ENCODE results near the gene INS.

DNA sequence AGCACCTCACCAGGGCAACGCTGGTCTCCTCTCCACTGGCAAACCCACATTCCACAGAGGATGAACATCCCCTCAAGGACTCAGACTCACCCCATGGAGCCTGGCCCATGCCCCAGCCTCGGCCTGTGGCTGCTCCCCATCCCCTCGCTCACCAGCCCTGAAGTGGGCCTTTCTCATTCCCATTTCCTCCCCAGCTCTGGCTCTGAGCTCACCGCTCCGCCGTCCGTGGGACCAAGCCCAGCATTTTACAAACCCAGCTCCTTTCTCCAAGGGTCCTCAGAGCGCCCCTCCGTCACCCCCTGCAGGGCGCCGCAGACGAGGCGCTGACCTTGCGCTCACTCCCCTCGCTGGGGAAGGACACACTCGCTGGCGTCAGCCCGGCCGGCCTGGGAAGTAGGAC, 15.0 kb downstream of the INS start:
- TF ChIP-seq, protein P1, sequence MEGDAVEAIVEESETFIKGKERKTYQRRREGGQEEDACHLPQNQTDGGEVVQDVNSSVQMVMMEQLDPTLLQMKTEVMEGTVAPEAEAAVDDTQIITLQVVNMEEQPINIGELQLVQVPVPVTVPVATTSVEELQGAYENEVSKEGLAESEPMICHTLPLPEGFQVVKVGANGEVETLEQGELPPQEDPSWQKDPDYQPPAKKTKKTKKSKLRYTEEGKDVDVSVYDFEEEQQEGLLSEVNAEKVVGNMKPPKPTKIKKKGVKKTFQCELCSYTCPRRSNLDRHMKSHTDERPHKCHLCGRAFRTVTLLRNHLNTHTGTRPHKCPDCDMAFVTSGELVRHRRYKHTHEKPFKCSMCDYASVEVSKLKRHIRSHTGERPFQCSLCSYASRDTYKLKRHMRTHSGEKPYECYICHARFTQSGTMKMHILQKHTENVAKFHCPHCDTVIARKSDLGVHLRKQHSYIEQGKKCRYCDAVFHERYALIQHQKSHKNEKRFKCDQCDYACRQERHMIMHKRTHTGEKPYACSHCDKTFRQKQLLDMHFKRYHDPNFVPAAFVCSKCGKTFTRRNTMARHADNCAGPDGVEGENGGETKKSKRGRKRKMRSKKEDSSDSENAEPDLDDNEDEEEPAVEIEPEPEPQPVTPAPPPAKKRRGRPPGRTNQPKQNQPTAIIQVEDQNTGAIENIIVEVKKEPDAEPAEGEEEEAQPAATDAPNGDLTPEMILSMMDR (IDR thresholded peaks at IDR 0.05) = no peak
- TF ChIP-seq POLR2A (IDR thresholded peaks at IDR 0.05; ENCODE audit: low read length) (no peak), CHD4 (IDR thresholded peaks at IDR 0.05; ENCODE audit: borderline replicate concordance) (no peak), MYC (IDR thresholded peaks at IDR 0.05; ENCODE audit: borderline replicate concordance, low read length) (no peak), EP300 (IDR thresholded peaks at IDR 0.05) (no peak), SMC3 (IDR thresholded peaks at IDR 0.05) (no peak), RCOR1 (IDR thresholded peaks at IDR 0.05; ENCODE audit: low read depth, low read length) (no peak)
- TF ChIP-seq, protein P2, sequence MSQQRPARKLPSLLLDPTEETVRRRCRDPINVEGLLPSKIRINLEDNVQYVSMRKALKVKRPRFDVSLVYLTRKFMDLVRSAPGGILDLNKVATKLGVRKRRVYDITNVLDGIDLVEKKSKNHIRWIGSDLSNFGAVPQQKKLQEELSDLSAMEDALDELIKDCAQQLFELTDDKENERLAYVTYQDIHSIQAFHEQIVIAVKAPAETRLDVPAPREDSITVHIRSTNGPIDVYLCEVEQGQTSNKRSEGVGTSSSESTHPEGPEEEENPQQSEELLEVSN (IDR thresholded peaks at IDR 0.05; ENCODE audit: borderline replicate concordance, low read depth) = no peak
- TF ChIP-seq, protein P3, sequence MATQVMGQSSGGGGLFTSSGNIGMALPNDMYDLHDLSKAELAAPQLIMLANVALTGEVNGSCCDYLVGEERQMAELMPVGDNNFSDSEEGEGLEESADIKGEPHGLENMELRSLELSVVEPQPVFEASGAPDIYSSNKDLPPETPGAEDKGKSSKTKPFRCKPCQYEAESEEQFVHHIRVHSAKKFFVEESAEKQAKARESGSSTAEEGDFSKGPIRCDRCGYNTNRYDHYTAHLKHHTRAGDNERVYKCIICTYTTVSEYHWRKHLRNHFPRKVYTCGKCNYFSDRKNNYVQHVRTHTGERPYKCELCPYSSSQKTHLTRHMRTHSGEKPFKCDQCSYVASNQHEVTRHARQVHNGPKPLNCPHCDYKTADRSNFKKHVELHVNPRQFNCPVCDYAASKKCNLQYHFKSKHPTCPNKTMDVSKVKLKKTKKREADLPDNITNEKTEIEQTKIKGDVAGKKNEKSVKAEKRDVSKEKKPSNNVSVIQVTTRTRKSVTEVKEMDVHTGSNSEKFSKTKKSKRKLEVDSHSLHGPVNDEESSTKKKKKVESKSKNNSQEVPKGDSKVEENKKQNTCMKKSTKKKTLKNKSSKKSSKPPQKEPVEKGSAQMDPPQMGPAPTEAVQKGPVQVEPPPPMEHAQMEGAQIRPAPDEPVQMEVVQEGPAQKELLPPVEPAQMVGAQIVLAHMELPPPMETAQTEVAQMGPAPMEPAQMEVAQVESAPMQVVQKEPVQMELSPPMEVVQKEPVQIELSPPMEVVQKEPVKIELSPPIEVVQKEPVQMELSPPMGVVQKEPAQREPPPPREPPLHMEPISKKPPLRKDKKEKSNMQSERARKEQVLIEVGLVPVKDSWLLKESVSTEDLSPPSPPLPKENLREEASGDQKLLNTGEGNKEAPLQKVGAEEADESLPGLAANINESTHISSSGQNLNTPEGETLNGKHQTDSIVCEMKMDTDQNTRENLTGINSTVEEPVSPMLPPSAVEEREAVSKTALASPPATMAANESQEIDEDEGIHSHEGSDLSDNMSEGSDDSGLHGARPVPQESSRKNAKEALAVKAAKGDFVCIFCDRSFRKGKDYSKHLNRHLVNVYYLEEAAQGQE (IDR thresholded peaks at IDR 0.05) = no peak

All from A549 (cell line).